ENCODE measurements around the gene PHTF1.

DNA sequence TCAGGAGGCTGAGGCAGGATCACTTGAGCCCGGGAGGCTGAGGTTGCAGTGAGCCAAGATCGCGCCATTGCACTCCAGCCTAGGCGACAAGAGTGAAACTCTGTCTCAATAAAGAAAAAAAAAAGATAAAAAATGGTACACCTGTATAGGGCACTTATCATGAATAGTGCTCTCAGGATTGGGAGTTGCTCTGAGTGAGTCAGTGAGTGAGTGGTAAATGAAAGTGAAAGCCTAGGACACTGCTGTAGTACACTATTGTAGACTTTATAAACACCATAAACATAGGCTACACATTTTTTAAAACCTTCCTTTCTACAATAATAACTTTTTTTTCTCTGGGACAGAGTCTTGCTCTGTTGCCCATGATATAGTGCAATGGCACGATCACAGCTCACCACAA lies 16.8 kb downstream of the PHTF1 start:
- TF ChIP-seq CTCF (IDR thresholded peaks at IDR 0.05; ENCODE audit: poor library complexity, severe bottlenecking) (no peak), SMC3 (conservative IDR thresholded peaks at IDR 0.05; ENCODE audit: poor library complexity) (no peak)

All from neural cell (in vitro differentiated cells).